Upper lobe of left lung (tissue), 6 donors: Measurements from ENCODE around the gene ATP1A4. TPM values are rescaled to one million over a fixed set of nuclear protein-coding genes. Genes with fewer than 3 reads are reported as not detected.
A peak's percentile ranks its signal among the peaks of the same experiment; 100 is the strongest.
"Not testable (repeated sequence)": the region's sequence is repeated elsewhere in the genome, so short reads cannot be mapped to it uniquely, and the experiment has no call there.

Experiments used
- ATAC-seq, 2 donors: fragments of 200-7000 bp; cut with Tn5 transposase; one replicate each; pipeline ENCODE4 v1.9.1; 2022; ENCODE audit warnings: mild to moderate bottlenecking in 2 of 2, moderate library complexity in 2 of 2; ENCODE audit not compliant: low FRiP score in 2 of 2
- DNase-seq, 2 donors: peaks; one replicate each; pipeline ENCODE4 v3.0.0-alpha.2; 2019 to 2020
- H3K27ac ChIP-seq, 4 donors: fragments of 200-600 bp; sonication (generic); one replicate each; pipeline ENCODE4 v1.5.1; 2016 to 2019
- H3K27me3 ChIP-seq, 4 donors: fragments of 200-600 bp; sonication (generic); one replicate each; pipeline ENCODE4 v1.5.1; 2017 to 2019
- H3K36me3 ChIP-seq, 4 donors: fragments of 200-600 bp; sonication (generic); one replicate each; pipeline ENCODE4 v1.5.1; 2016 to 2019
- H3K4me1 ChIP-seq, 4 donors: fragments of 200-600 bp; sonication (generic); one replicate each; pipeline ENCODE4 v1.5.1; 2018 to 2019
- H3K4me3 ChIP-seq, 4 donors: fragments of 200-600 bp; sonication (generic); one replicate each; pipeline ENCODE4 v1.5.1; 2017 to 2019; ENCODE audit warnings: mild to moderate bottlenecking in 2 of 4, moderate library complexity in 1 of 4
- H3K9me3 ChIP-seq, 4 donors: fragments of 200-600 bp; sonication (generic); one replicate each; pipeline ENCODE4 v1.5.1; 2018 to 2019
- EP300 ChIP-seq, 4 donors: sonication (generic); formaldehyde crosslinking; IDR thresholded peaks; one replicate each; pipeline ENCODE4 v1.5.1; 2017; ENCODE audit warnings: antibody characterized with exemption in 4 of 4, control low read depth in 2 of 4
- POLR2A ChIP-seq, 4 donors: fragments of 450-650 bp; IDR thresholded peaks; one replicate each; pipeline ENCODE4 v1.5.1; 2016 to 2017; ENCODE audit warnings: antibody characterized with exemption in 4 of 4, mild to moderate bottlenecking in 2 of 4
- POLR2AphosphoS5 ChIP-seq, 2 donors: sonication (generic); formaldehyde crosslinking; IDR thresholded peaks; one replicate each; pipeline ENCODE4 v1.5.1; 2017; ENCODE audit warnings: antibody characterized with exemption in 2 of 2
- WGBS, 2 donors: methylation state at CpG; one replicate each; pipeline ENCODE4 v1.1.5; 2017 to 2018; 5-methylcytosine and 5-hydroxymethylcytosine counted together
- total RNA-seq, 6 donors: library from RNA; depleted of rRNA in 4 of 6; stranded (reverse); fragments of >200 nt in 4 of 6; gene quantifications; one replicate each; pipeline versions ENCODE4 v1.1.0 to v1.2.1, GENCODE V29; 2016 to 2021
- TF ChIP-seq, protein P1 (sequence below), 6 experiments: fragments of 450-650 bp in 4 of 6; fragments of 200-600 bp in 2 of 6; sonication (generic) in 2 of 6; IDR thresholded peaks; one replicate each; pipeline ENCODE4 v1.5.1; 2016 to 2019; ENCODE audit warnings: antibody characterized with exemption in 6 of 6
- donor health status: DM: no; HTN: no; CAD: no; lungs with moderate emphysema.
- donor health status: DM: no; HTN: yes; CAD: no; lungs with severe emphysema.

ATP1A4 gene
- total RNA-seq, 6 donors from 2014 or later: 0.52 to 0.61 TPM; not detected in 4

DNA sequence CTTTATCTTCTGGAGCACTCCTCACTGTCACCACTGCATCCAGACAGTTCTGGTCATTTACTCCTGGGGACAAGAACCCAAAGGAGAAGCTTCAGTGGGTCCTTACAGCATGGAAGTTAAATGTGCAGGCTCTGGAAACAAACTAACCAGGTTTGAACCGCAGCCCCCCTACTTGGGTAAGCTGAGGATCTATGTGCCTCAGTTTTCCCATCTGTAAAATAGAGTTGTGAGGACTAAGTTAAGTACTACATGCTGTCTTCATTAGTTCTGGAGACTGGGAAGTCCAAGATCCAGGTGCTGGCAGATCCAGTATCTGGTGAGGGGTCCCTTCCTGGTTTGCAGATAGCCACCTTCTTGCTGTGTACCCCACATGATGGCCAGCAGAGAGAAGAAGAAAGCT is 43.9 kb upstream of the ATP1A4 start:
- Histone ChIP-seq H3K27me3 (no peaks in the 10 kb centered on the region), H3K4me3 (no peak overlapping the region), H3K4me1 (no peaks in the 10 kb centered on the region), H3K9me3 (no peaks in the 10 kb centered on the region), H3K27ac (no peak overlapping the region), H3K36me3 (no peaks in the 10 kb centered on the region)
- ATAC-seq: no peak
- TF ChIP-seq, protein P1, sequence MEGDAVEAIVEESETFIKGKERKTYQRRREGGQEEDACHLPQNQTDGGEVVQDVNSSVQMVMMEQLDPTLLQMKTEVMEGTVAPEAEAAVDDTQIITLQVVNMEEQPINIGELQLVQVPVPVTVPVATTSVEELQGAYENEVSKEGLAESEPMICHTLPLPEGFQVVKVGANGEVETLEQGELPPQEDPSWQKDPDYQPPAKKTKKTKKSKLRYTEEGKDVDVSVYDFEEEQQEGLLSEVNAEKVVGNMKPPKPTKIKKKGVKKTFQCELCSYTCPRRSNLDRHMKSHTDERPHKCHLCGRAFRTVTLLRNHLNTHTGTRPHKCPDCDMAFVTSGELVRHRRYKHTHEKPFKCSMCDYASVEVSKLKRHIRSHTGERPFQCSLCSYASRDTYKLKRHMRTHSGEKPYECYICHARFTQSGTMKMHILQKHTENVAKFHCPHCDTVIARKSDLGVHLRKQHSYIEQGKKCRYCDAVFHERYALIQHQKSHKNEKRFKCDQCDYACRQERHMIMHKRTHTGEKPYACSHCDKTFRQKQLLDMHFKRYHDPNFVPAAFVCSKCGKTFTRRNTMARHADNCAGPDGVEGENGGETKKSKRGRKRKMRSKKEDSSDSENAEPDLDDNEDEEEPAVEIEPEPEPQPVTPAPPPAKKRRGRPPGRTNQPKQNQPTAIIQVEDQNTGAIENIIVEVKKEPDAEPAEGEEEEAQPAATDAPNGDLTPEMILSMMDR (IDR thresholded peaks at IDR 0.05): no peak
- TF ChIP-seq POLR2A (IDR thresholded peaks at IDR 0.05): no peak
- TF ChIP-seq POLR2AphosphoS5 (IDR thresholded peaks at IDR 0.05): no peak
- TF ChIP-seq EP300 (IDR thresholded peaks at IDR 0.05): no peak
- DNase-seq: no peak
- WGBS, 2 donors: 86 to 100% methylated on average over 1 of the region's 1 CpG

DNA sequence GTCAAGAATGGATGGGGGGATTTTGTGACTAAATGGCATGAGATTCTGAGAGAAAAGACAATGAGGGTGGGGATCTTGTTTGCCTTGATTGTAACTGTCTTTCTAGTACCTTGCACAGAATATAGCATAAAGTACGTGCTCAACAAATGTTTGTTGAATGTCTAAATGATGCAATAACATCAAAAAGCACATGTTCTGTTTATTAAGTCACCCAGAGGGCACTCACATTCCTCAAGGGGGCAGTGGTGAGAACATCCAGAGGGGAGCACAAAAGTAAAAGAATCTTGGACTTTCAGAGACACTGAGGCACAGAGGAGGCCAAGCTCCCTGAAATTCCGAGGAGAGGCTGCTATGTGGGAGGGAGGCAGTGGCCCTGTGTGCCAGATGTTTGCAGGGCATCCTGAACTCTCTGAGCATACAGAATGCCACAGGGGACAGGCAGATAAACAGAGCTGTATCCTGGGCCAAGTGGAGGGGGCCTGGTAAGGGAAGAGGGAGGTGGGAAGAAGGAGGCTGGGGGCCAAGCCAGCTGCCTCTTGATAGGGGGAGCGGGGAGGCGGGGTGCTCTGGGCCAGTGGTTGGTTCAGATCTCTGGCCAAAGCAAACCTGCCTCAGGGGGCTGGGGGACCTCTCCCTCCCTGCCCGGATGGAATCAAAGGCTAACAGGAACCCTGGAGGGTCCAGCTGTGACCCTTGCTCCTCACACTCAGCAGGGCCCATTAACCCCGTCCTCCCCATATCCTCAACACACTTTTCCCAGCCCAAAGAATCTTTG is 42.3 kb upstream of the ATP1A4 start:
- Histone ChIP-seq H3K9me3 (no peaks in the 10 kb centered on the region), H3K4me3 (no peak overlapping the region), H3K27ac (no peak overlapping the region), H3K27me3 (no peaks in the 10 kb centered on the region), H3K4me1 (no peaks in the 10 kb centered on the region), H3K36me3 (no peaks in the 10 kb centered on the region)
- 34 to 36% methylated on average over 6 of the region's 6 CpGs for WGBS, 2 donors
- peak in 1 of 2 donors; percentile 37 for ATAC-seq
- DNase-seq: no peak
- TF ChIP-seq, protein P1 (IDR thresholded peaks at IDR 0.05): peak in 4 of 6 experiments; percentile 14 to 38 (median 28)
- TF ChIP-seq POLR2A (IDR thresholded peaks at IDR 0.05): no peak

DNA sequence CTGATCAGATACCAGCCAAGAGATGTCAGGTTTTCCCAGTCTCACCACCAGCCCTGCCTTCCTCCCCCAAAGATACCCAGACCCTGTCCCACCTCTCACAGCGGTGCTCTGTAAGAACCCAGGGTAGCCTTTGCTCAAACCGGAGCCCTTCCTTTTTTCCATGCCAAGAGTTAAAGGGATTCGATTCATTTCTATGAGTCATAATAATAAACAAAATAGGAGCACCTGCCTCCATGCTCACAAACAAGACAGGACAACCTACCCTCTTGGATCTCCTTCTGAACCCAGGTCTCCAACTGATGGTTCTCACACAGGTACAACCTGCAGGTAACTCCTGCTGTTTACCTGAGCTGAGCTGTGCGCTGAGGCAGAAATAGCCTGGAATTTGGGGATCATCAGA is 41.7 kb upstream of the ATP1A4 start:
- Histone ChIP-seq H3K4me1 (no peaks in the 10 kb centered on the region), H3K27me3 (no peaks in the 10 kb centered on the region), H3K36me3 (no peaks in the 10 kb centered on the region), H3K9me3 (no peaks in the 10 kb centered on the region), H3K4me3 (no peak overlapping the region), H3K27ac (no peak overlapping the region)
- 63 to 69% methylated on average over 4 of the region's 4 CpGs for WGBS, 2 donors
- ATAC-seq: no peak
- no peak for DNase-seq
- TF ChIP-seq POLR2A (IDR thresholded peaks at IDR 0.05): no peak
- TF ChIP-seq POLR2AphosphoS5 (IDR thresholded peaks at IDR 0.05): no peak
- no peak for TF ChIP-seq EP300 (IDR thresholded peaks at IDR 0.05)
- TF ChIP-seq, protein P1 (IDR thresholded peaks at IDR 0.05): no peak

DNA sequence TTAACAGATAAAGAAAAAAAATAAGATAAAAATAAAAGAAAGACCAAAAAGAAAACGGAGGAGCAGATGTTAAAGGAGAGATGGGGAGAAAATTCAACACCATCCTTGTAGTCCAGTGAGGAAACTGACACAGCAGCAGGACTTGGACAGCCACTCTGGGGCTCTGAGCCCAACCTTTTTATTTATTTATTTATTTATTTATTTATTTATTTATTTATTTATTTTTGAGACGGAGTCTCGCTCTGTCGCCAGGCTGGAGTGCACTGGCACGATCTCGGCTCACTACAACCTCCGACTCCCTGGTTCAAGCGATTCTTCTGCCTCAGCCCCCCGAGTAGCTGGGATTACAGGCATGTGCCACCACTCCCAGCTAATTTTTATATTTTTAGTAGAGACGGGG is 39.9 kb upstream of the ATP1A4 start:
- not testable (repeated sequence) for H3K4me1 ChIP-seq, H3K4me3 ChIP-seq, DNase-seq, H3K36me3 ChIP-seq, H3K27me3 ChIP-seq, H3K9me3 ChIP-seq, H3K27ac ChIP-seq, ATAC-seq
- 93% methylated on average over 10 of the region's 10 CpGs for WGBS, 2 donors

DNA sequence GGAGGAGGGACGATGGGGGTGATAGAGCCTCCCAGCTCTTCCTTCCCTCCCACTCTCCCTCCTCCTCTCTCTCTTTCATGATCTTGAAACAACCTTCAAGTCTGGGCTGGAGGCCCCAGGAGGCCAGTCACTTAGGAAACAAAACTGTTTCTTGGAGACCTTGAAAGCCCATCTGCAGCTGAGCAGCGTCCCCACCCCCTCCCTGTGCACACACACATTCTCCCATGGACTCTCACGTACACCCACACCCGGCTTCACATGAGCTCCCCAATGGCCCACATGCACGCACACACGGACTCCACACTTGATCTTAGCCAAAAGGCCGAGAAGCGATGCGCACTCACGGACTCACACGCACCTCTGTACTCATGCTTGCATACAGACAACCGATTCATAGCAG is 39.0 kb upstream of the ATP1A4 start:
- DNase-seq (no peak), ATAC-seq (peak in 1 of 2 donors; percentile 33)
- Histone ChIP-seq H3K36me3 (no peaks in the 10 kb centered on the region), H3K4me1 (no peaks in the 10 kb centered on the region), H3K9me3 (no peaks in the 10 kb centered on the region), H3K4me3 (no peak overlapping the region), H3K27me3 (no peaks in the 10 kb centered on the region), H3K27ac (no peak overlapping the region)
- 87 to 94% methylated on average over 11 to 12 of the region's 12 CpGs for WGBS, 2 donors
- no peak for TF ChIP-seq POLR2AphosphoS5 (IDR thresholded peaks at IDR 0.05)
- TF ChIP-seq POLR2A (IDR thresholded peaks at IDR 0.05): no peak
- TF ChIP-seq EP300 (IDR thresholded peaks at IDR 0.05): no peak
- TF ChIP-seq, protein P1 (IDR thresholded peaks at IDR 0.05): no peak
